PC-3 (cell line): ENCODE results near the gene CES3. TPM values are rescaled to one million over a fixed set of nuclear protein-coding genes. Genes with fewer than 3 reads are reported as not detected.

ENCODE experiments used
- ATAC-seq: fragments of 200-7000 bp; cut with Tn5 transposase; 2 replicates; pipeline ENCODE4 v1.9.1; 2020; ENCODE audit warnings: mild to moderate bottlenecking, moderate library complexity
- BruUV-seq: library from RNA; stranded (reverse); fragments of 400-500 nt; replicated peaks from 2 replicates; lab custom pipeline; 2021; lab: Mats Ljungman, UMichigan
- CTCF ChIA-PET: fragments of 300-600 bp; sonication (Branson Sonifier 250); formaldehyde crosslinking; loops from one replicate; lab custom pipeline; 2022; ENCODE audit warnings: antibody characterized with exemption; lab: Charles Lee
- POLR2A ChIA-PET: fragments of 300-600 bp; sonication (Branson Sonifier 250); formaldehyde crosslinking; loops from one replicate; lab custom pipeline; 2022; ENCODE audit warnings: antibody characterized with exemption; ENCODE audit not compliant: unreplicated experiment; lab: Charles Lee
- DNase-seq: peaks from one replicate; pipeline ENCODE4 v3.0.0-alpha.2; 2015
- H2AFZ ChIP-seq: fragments of 300-600 bp; sonication (generic); 2 replicates; pipeline ENCODE4 v1.6.0; 2016; ENCODE audit warnings: antibody characterized with exemption, low read length
- H3F3A ChIP-seq: fragments of 300-600 bp; sonication (generic); one replicate; pipeline ENCODE4 v1.6.0; 2017; ENCODE audit warnings: antibody characterized with exemption, low read length, control low read depth, mild to moderate bottlenecking; ENCODE audit not compliant: unreplicated experiment
- H3K27ac ChIP-seq: fragments of 300-600 bp; sonication (generic); 2 replicates; pipeline ENCODE4 v1.5.1; 2016; ENCODE audit warnings: mild to moderate bottlenecking, low read length
- H3K27me3 ChIP-seq: fragments of 300-600 bp; sonication (generic); 2 replicates; pipeline ENCODE4 v1.6.1; 2016; ENCODE audit warnings: low read length, mixed read lengths
- H3K36me3 ChIP-seq: fragments of 300-600 bp; sonication (generic); 2 replicates; pipeline ENCODE4 v1.6.1; 2016; ENCODE audit warnings: low read depth, mixed run types, low read length, mixed read lengths
- H3K4me1 ChIP-seq: fragments of 300-600 bp; sonication (generic); 2 replicates; pipeline ENCODE4 v1.5.1; 2016; ENCODE audit warnings: low read length; ENCODE audit not compliant: insufficient read depth
- H3K4me2 ChIP-seq: fragments of 300-600 bp; sonication (generic); 2 replicates; pipeline ENCODE4 v1.6.0; 2016; ENCODE audit warnings: low read length
- H3K4me3 ChIP-seq: fragments of 300-600 bp; sonication (generic); 2 replicates; pipeline ENCODE4 v1.5.1; 2016; ENCODE audit warnings: mild to moderate bottlenecking, low read length, mixed read lengths
- H3K79me2 ChIP-seq: fragments of 300-600 bp; sonication (generic); 2 replicates; pipeline ENCODE4 v1.6.1; 2017; ENCODE audit warnings: low read length, mixed read lengths
- H3K9ac ChIP-seq: fragments of 300-600 bp; sonication (generic); 2 replicates; pipeline ENCODE4 v1.6.0; 2016; ENCODE audit warnings: mild to moderate bottlenecking, low read length
- H3K9me2 ChIP-seq: fragments of 300-600 bp; sonication (generic); replicated peaks from 2 replicates; pipeline ENCODE4 v1.6.1; 2016; ENCODE audit warnings: mixed run types, low read length, mixed read lengths
- H3K9me3 ChIP-seq: fragments of 300-600 bp; sonication (generic); 2 replicates; pipeline ENCODE4 v1.6.1; 2016; ENCODE audit warnings: low read length, mixed read lengths
- H4K20me1 ChIP-seq: fragments of 300-600 bp; sonication (generic); 2 replicates; pipeline ENCODE4 v1.6.1; 2016; ENCODE audit warnings: low read length, mixed read lengths
- CTCF ChIP-seq: fragments of 300-600 bp; sonication (generic); conservative IDR thresholded peaks from 2 replicates; pipeline ENCODE4 v1.5.1; 2017; ENCODE audit warnings: antibody characterized with exemption, low read depth, mild to moderate bottlenecking, low read length
- EZH2 ChIP-seq: fragments of 300-600 bp; sonication (generic); IDR thresholded peaks from one replicate; pipeline ENCODE4 v1.6.1; 2017; ENCODE audit warnings: antibody characterized with exemption, mild to moderate bottlenecking, low read length; ENCODE audit not compliant: unreplicated experiment
- EZH2phosphoT487 ChIP-seq: fragments of 300-600 bp; sonication (generic); IDR thresholded peaks from 2 replicates; pipeline ENCODE4 v1.6.1; 2018; ENCODE audit warnings: mild to moderate bottlenecking, antibody characterized with exemption, low read length, borderline replicate concordance
- intact Hi-C: fragments of 100-400 bp; cut with micrococcal nuclease; formaldehyde crosslinking; loops from 2 replicates; pipeline ENCODE4 v1.9.0; 2023
- total RNA-seq: library from RNA; depleted of rRNA; stranded (reverse); fragments of >200 nt; gene quantifications from 2 replicates; pipeline ENCODE4 v1.2.3, GENCODE V29; 2014

The CES3 gene
- total RNA-seq, 1 experiment from 2014 or later, result 0.26 TPM

DNA sequence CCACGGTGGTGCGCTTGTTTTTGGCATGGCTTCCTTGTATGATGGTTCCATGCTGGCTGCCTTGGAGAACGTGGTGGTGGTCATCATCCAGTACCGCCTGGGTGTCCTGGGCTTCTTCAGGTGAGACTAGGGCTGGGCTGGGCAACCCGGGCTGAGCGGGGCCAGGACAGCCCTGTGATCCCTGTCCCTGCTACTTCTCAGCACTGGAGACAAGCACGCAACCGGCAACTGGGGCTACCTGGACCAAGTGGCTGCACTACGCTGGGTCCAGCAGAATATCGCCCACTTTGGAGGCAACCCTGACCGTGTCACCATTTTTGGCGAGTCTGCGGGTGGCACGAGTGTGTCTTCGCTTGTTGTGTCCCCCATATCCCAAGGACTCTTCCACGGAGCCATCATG lies 20.8 kb upstream of the CES3 start:
- CTCF ChIA-PET, result interaction anchor here (0.6 kb wide), 1 partner anchor 213 kb away, joined by 3 read pairs; no protein-coding TSS in a partner anchor
- intact Hi-C loops, result no loop called here
- H3K9me3 ChIP-seq, result no peaks in the 10 kb centered on the region
- H3K4me2 ChIP-seq, result no peak overlapping the region
- no peaks in the 10 kb centered on the region for H3F3A ChIP-seq
- H4K20me1 ChIP-seq, result no peaks in the 10 kb centered on the region
- H3K27ac ChIP-seq, result no peak overlapping the region
- H3K36me3 ChIP-seq, result no peaks in the 10 kb centered on the region
- DNase-seq (no peak), ATAC-seq (no peak)
- no peak overlapping the region for H2AFZ ChIP-seq
- H3K9me2 ChIP-seq, result no peaks in the 10 kb centered on the region
- H3K27me3 ChIP-seq, result no peaks in the 10 kb centered on the region
- no peak overlapping the region for H3K9ac ChIP-seq
- POLR2A ChIA-PET, result no interaction called here
- H3K4me3 ChIP-seq, result no peak overlapping the region
- peaks cover 15% of the 10 kb centered on the region for H3K79me2 ChIP-seq
- 0 out of 2 replicates have a peak, but pooled peaks cover 4% of the 10 kb centered on the region for H3K4me1 ChIP-seq
- no TSS peak for BruUV-seq
- TF ChIP-seq EZH2 (no peak), CTCF (no peak), EZH2phosphoT487 (no peak)

DNA sequence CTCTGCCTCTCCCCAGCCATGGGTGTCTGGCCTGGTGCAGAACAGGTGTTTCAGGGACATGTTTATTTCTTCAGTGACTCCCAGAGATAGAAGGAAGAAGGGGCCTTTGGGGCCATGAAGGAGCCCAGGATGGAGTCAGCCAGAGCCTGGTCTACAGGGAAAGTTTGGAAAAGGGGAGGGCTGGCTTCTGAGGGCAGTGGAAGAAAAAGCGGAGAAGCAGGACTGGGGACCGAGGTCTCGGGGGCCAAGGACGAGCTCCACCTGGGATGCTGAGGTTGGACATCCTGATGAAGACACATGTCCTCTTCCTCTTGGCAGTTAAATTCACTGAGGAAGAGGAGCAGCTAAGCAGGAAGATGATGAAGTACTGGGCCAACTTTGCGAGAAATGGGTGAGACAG lies 18.1 kb upstream of the CES3 start:
- H3K9me3 ChIP-seq, result no peaks in the 10 kb centered on the region
- no peaks in the 10 kb centered on the region for H3K9me2 ChIP-seq
- H3F3A ChIP-seq, result no peaks in the 10 kb centered on the region
- intact Hi-C loops, result no loop called here
- no peak overlapping the region for H3K9ac ChIP-seq
- H3K27me3 ChIP-seq, result no peaks in the 10 kb centered on the region
- ChIA-PET POLR2A (no interaction called here), CTCF (no interaction called here)
- no peak for TF ChIP-seq CTCF
- TF ChIP-seq EZH2, result no peak
- TF ChIP-seq EZH2phosphoT487, result no peak
- no peak overlapping the region for H3K4me2 ChIP-seq
- DNase-seq (no peak), ATAC-seq (no peak)
- BruUV-seq, result no TSS peak
- no peak overlapping the region for H3K4me3 ChIP-seq
- no peak overlapping the region for H2AFZ ChIP-seq
- H4K20me1 ChIP-seq, result no peaks in the 10 kb centered on the region
- peaks cover 4% of the 10 kb centered on the region; the same call in 1 of the 2 replicates for H3K4me1 ChIP-seq
- no peak overlapping the region for H3K27ac ChIP-seq
- no peaks in the 10 kb centered on the region for H3K36me3 ChIP-seq
- H3K79me2 ChIP-seq, result no peaks in the 10 kb centered on the region

- no peak for DNase-seq
- no peak overlapping the region for H3K27ac ChIP-seq
- CTCF ChIA-PET, result no interaction called here
- no peak for ATAC-seq
- POLR2A ChIA-PET, result no interaction called here
- H3K4me1 ChIP-seq, result peaks cover 4% of the 10 kb centered on the region; the same call in 1 of the 2 replicates
- no peak overlapping the region for H3K4me3 ChIP-seq
- H3K9me2 ChIP-seq, result no peaks in the 10 kb centered on the region
- H4K20me1 ChIP-seq, result no peaks in the 10 kb centered on the region
- no peak overlapping the region for H3K9ac ChIP-seq
- no peak for TF ChIP-seq CTCF
- TF ChIP-seq EZH2phosphoT487, result no peak
- no peak for TF ChIP-seq EZH2
- H3K27me3 ChIP-seq, result no peaks in the 10 kb centered on the region
- no peak overlapping the region for H2AFZ ChIP-seq
- BruUV-seq, result no TSS peak
- no peaks in the 10 kb centered on the region for H3K79me2 ChIP-seq
- H3K9me3 ChIP-seq, result no peaks in the 10 kb centered on the region
- no peak overlapping the region for H3K4me2 ChIP-seq
- no peaks in the 10 kb centered on the region for H3K36me3 ChIP-seq
- intact Hi-C loops, result no loop called here
- H3F3A ChIP-seq, result no peaks in the 10 kb centered on the region
Observed at GRCh38 chr16:66943426-66944053, 17.5 kb upstream of the CES3 start.
